ENCODE measurements around the gene AURKA. TPM values are rescaled to one million over a fixed set of nuclear protein-coding genes. Genes with fewer than 3 reads are reported as not detected.
A peak's percentile ranks its signal among the peaks of the same experiment; 100 is the strongest.
"Not testable (repeated sequence)": the region's sequence is repeated elsewhere in the genome, so short reads cannot be mapped to it uniquely, and the experiment has no call there.

AURKA gene
- total and polyA plus RNA-seq, 7 donors, result 1.2 to 25.1 (median 3.0) TPM

GRCh38 chr20:56392881-56393482, 967 bp upstream of the AURKA start:
- no peaks in the 10 kb centered on the region for H3K9me3 ChIP-seq
- TF ChIP-seq POLR2AphosphoS5 (IDR thresholded peaks at IDR 0.05), result no peak
- TF ChIP-seq POLR2A (IDR thresholded peaks at IDR 0.05), result no peak
- no peak for TF ChIP-seq CTCF (IDR thresholded peaks at IDR 0.05)
- TF ChIP-seq EP300 (IDR thresholded peaks at IDR 0.05), result no peak
- peak overlapping the region; percentile 77 to 84 (median 82) for H3K4me3 ChIP-seq
- peak overlapping the region; percentile 88 to 93 (median 90) for H3K27ac ChIP-seq
- H3K36me3 ChIP-seq, result peaks cover 6 to 27% (median 18%) of the 10 kb centered on the region in 4 donors
- peaks cover 0 to 31% (median 24%) of the 10 kb centered on the region in 4 donors for H3K4me1 ChIP-seq
- WGBS, 2 donors, result 1% methylated on average over 18 of the region's 18 CpGs
- H3K27me3 ChIP-seq, result no peaks in the 10 kb centered on the region
- no peak for DNase-seq
- intact Hi-C loops (cut with DNase I), result loop anchor here (2.0 kb wide), 2 partner anchors 34 to 76 kb away; partner anchors contain the start of genes FAM210B and RTF2

GRCh38 chr20:56391596-56392131, 351 bp downstream of the AURKA start:
- no peak for TF ChIP-seq EP300 (IDR thresholded peaks at IDR 0.05)
- H3K36me3 ChIP-seq, result peaks cover 0 to 14% (median 6%) of the 10 kb centered on the region in 4 donors
- H3K4me3 ChIP-seq, result peak overlapping the region; percentile 77 to 84 (median 82)
- intact Hi-C loops (cut with DNase I), result loop anchor here (2.0 kb wide), 2 partner anchors 33 to 77 kb away; partner anchors contain the start of genes FAM210B and RTF2
- 1% methylated on average over 29 of the region's 29 CpGs for WGBS, 2 donors
- H3K9me3 ChIP-seq, result no peaks in the 10 kb centered on the region
- peak overlapping the region; percentile 88 to 93 (median 90) for H3K27ac ChIP-seq
- H3K27me3 ChIP-seq, result no peaks in the 10 kb centered on the region
- DNase-seq, result no peak
- peaks cover 0 to 31% (median 24%) of the 10 kb centered on the region in 4 donors for H3K4me1 ChIP-seq

GRCh38 chr20:56391037-56391436, 978 bp downstream of the AURKA start:
- peaks cover 0 to 8% (median 3%) of the 10 kb centered on the region in 4 donors for H3K36me3 ChIP-seq
- no peak for TF ChIP-seq POLR2AphosphoS5 (IDR thresholded peaks at IDR 0.05)
- no peak for TF ChIP-seq POLR2A (IDR thresholded peaks at IDR 0.05)
- TF ChIP-seq CTCF (IDR thresholded peaks at IDR 0.05), result no peak
- TF ChIP-seq EP300 (IDR thresholded peaks at IDR 0.05), result no peak
- no peak for DNase-seq
- H3K27ac ChIP-seq, result no peak overlapping the region
- H3K27me3 ChIP-seq, result no peaks in the 10 kb centered on the region
- H3K9me3 ChIP-seq, result no peaks in the 10 kb centered on the region
- peaks cover 0 to 31% (median 24%) of the 10 kb centered on the region in 4 donors for H3K4me1 ChIP-seq
- peak overlapping the region in 3 of 4 donors; percentile 77 to 84 (median 82) for H3K4me3 ChIP-seq
- intact Hi-C loops (cut with DNase I), result no loop called here
- WGBS, 2 donors, result 14 to 22% methylated on average over 10 of the region's 10 CpGs

GRCh38 chr20:56390396-56390795, 1.6 kb downstream of the AURKA start:
- H3K27me3 ChIP-seq; H3K36me3 ChIP-seq; DNase-seq; H3K4me3 ChIP-seq; H3K9me3 ChIP-seq; intact Hi-C loops (cut with DNase I); H3K27ac ChIP-seq: not testable (repeated sequence)
- H3K4me1 ChIP-seq, result peaks cover 0 to 31% (median 24%) of the 10 kb centered on the region in 4 donors
- 94 to 96% methylated on average over 9 of the region's 9 CpGs for WGBS, 2 donors

- TF ChIP-seq CTCF (IDR thresholded peaks at IDR 0.05) (no peak), POLR2A (IDR thresholded peaks at IDR 0.05) (no peak), POLR2AphosphoS5 (IDR thresholded peaks at IDR 0.05) (no peak), EP300 (IDR thresholded peaks at IDR 0.05) (no peak)
- H3K4me3 ChIP-seq, result no peak overlapping the region
- WGBS, 2 donors, result 96 to 97% methylated on average over 4 of the region's 4 CpGs
- H3K9me3 ChIP-seq, result no peaks in the 10 kb centered on the region
- H3K4me1 ChIP-seq, result peaks cover 0 to 26% (median 24%) of the 10 kb centered on the region in 4 donors
- H3K36me3 ChIP-seq, result no peaks in the 10 kb centered on the region
- no peak for DNase-seq
- H3K27ac ChIP-seq, result no peak overlapping the region
- intact Hi-C loops (cut with DNase I), result no loop called here
- no peaks in the 10 kb centered on the region for H3K27me3 ChIP-seq
These were observed 2.2 kb downstream of the AURKA start for GRCh38 chr20:56389807-56390206.
